Measurements from ENCODE around the gene OSBP2.

The OSBP2 gene

GRCh38 chr22:30947816-30948454 lies 253.3 kb downstream of the OSBP2 start:
- peak; percentile 29 for DNase-seq

DNA sequence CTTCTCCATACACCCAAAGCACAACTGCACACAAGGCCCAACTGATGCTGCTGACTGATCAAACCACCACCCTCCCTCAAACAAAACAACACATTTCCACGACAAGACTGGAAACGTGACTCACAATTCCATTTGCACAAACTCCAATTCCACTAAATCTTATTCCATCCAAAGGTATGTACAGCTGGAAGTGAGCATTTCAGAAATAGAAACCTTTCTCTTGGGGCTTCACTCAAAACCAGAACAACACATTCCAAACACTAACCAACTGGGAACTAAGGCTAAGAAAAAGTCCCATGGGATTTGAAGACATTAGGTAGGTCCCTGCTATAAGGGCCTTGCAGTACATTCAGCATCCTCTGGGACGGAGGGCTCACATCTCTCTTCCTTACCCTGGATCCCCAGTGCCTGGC lies 254.3 kb downstream of the OSBP2 start:
- DNase-seq, result no peak

DNA sequence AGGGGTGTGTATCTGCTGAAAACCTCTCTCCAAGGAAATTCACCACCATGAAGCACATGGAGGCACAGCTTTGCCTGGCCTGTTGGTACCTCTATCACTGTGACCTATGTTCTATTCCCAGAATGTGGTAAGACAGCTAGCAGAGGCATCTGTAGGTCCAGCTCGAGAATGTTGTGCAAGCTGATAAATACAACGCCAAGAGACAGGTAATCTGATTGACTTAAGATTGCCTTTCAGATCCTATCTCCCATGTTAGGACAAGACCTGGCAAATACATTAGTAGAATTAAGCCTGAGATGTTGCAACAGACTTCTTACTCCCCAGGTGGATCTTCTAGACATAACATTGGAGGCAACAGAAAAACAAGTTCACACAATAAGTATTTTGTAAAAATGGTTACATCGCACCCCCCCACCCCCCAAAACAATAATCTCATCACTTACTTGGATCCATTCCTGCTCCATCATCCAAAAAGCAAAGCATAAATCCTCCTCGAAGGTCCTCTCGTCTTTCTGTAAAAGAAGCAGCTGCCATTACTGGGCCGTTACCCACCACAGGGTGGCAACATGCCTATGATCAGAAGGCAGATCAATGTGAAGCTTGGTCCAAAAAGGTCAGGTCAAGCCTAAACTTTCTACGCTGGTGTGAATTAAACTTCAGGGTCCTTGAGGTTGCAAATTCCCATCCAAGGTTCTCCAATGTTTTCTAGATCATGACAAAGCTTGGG lies 255.4 kb downstream of the OSBP2 start:
- DNase-seq, result no peak

GRCh38 chr22:30953206-30953605 lies 258.5 kb downstream of the OSBP2 start:
- DNase-seq, result no peak

DNA sequence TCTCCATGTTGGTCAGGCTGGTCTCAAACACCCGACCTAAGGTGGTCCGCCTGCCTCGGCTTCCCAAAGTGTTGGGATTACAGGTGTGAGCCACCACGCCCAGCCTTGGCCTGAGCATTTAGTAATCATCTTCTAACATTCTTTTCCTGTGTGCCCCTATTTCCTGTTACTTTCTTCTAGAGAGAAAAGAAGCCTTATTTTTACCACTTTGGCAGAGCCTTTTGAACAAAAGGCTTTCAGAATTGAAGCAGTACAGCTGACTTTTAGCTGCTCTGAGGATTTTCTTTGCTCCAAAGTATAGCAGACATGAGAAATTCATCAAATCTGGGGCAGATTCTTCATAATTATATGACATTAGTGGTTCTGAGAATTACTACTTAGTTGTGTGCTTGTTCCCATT lies 260.5 kb downstream of the OSBP2 start:
- DNase-seq, result no peak
